Frontal cortex (tissue), 4 donors: ENCODE measurements around the gene ECI1. TPM values are rescaled to one million over a fixed set of nuclear protein-coding genes. Genes with fewer than 3 reads are reported as not detected.

Source experiments
- DNase-seq, 2 donors: peaks; one replicate each; pipeline ENCODE4 v3.0.0; 2012; ENCODE audit warnings: low spot score in 2 of 2
- FAIRE-seq: peaks from 2 replicates; lab custom pipeline; 2012; peaks lifted over from hg19 to GRCh38; lab: Jason Lieb, UNC
- total RNA-seq: library from RNA; depleted of rRNA; stranded (reverse); fragments of >200 nt; gene quantifications from one replicate; pipeline ENCODE4 v1.2.3, GENCODE V29; 2014
- donor health status: control.
- donor health status: control.
- donor health status: control.

ECI1 gene
- total RNA-seq, 1 donor from 2014 or later, result 10.2 TPM

GRCh38 chr16:2235695-2236336 is 15.6 kb downstream of the ECI1 start:
- DNase-seq, result no peak

DNA sequence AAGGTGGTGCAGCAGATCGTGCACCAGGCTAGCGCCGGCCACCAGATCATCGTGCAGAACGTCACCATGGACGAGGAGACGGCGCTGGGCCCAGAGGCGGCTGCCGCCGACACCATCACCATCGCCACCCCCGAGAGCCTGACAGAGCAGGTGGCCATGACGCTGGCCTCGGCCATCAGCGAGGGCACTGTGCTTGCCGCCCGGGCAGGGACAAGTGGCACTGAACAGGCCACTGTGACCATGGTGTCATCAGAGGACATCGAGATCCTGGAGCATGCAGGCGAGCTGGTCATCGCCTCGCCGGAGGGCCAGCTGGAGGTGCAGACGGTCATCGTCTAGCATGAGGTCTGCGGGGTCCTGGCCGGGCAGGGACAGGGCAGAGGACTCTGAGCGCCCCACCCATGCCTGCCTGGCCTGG is 16.1 kb downstream of the ECI1 start:
- FAIRE-seq, result no peak
- DNase-seq, result no peak

More at GRCh38 chr16:2235695-2236336, 15.6 kb downstream of the ECI1 start:
- no peak for FAIRE-seq

- DNase-seq (no peak), FAIRE-seq (no peak)
Measured at GRCh38 chr16:2234813-2235170, 16.6 kb downstream of the ECI1 start.

- FAIRE-seq, result no peak
- DNase-seq, result no peak
Measured at GRCh38 chr16:2233872-2234812, 17.2 kb downstream of the ECI1 start.

DNA sequence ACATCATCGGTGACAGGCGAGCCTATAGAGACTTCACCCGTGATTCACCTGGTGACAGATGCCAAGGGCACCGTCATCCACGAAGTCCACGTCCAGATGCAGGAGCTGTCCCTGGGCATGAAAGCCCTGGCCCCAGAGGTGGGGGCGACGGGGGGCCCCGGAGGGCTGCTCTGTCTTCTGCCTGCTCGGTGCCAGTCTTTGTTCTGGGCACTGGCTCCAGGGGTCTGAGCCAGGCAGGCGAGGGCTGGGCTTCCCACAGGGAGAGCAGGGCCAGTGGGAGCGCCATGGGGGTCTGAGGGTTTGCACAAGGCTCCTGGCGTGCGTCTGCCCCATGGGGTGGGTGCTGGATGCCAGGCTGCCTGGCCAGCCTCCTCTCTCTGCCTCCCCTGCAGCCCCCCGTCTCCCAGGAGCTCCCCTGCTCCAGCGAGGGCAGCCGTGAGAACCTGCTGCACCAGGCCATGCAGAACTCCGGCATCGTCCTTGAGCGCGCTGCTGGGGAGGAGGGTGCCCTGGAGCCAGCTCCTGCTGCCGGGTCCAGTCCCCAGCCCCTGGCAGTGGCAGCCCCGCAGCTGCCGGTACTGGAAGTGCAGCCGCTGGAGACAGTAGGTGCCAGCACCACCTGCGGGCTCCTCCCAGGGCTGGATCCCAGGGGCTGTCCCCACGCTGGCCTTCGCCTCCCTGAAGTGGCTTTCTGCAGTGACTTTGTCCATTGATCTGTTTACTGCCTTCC is 18.2 kb downstream of the ECI1 start:
- FAIRE-seq (no peak), DNase-seq (no peak)

DNA sequence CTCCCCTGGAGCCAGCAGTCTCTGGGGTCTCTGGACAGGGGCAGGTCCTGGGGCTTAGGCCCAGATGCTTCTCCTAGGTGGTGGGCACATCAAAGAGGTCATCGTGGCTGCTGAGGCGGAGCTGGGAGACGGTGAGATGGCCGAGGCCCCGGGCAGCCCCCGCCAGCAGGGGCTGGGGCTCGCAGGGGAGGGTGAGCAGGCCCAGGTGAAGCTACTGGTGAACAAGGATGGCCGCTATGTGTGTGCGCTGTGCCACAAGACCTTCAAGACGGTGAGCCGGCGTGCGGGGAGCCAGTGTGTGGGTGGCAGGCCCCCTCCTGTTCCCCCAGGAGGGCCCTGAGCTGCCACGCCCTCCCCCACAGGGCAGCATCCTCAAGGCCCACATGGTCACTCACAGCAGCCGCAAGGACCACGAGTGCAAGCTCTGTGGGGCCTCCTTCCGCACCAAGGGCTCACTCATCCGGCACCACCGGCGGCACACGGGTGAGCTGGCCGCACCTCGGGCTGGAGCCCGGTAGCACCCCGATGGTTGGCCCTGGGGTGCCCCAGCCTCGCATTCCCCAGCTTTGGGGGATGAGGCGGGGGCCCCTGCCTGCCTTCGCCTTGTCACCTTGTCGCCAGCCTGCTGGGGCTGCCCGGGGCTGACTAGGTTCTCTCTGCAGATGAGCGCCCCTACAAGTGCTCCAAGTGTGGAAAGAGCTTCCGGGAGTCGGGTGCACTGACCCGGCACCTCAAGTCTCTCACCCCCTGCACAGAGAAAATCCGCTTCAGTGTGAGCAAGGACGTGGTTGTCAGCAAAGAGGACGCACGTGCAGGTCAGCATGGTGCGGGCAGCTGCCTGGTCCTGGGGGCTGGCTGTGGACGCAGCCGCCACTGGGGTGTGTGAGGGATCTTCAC is 19.0 kb downstream of the ECI1 start:
- DNase-seq (no peak), FAIRE-seq (no peak)

- no peak for DNase-seq
- FAIRE-seq, result no peak
Measured at GRCh38 chr16:2231016-2231931, 20.1 kb downstream of the ECI1 start.

DNA sequence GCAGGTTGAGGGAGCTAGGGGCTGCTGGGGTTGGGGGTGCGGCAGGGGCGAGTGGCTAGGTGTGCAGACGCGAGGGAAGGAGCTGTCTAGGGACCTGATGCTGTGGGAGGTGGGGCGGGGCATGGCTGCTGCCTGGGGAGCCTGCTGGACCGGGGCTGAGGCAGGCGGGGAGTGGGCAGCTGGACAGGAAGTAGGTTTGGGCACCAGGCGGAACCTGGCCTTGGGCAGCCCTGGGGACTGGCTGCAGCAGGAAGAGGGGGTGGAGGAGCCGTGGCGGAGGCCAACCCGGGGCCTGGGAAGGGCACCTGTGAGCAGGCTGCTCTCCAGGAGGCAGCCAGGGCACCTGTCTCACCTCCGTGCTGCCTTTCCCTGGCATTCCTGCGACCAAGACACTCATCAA is 21.0 kb downstream of the ECI1 start:
- DNase-seq (no peak), FAIRE-seq (no peak)

- FAIRE-seq, result no peak
- no peak for DNase-seq
Measured at GRCh38 chr16:2229632-2230250, 21.6 kb downstream of the ECI1 start.

DNA sequence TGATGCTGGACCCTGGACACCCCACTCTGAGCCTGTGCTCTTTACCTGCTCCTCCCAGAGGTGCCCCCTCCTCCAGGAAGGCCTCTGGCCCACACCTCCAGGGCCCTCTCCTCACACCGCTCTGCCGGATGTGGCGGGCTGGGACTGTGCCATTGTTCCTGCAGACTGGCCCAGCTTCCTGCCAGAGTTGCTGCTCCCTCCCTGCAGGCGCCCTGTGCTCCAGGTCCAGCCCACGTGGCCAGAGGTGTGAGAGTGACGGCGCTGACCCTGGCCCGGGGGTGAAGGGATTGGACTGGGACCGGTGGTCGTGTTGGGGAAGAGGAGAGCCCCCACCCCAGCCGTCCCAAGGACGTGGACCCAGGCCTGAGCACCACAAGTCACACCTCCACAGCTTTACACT is 22.3 kb downstream of the ECI1 start:
- FAIRE-seq (no peak), DNase-seq (no peak)

DNA sequence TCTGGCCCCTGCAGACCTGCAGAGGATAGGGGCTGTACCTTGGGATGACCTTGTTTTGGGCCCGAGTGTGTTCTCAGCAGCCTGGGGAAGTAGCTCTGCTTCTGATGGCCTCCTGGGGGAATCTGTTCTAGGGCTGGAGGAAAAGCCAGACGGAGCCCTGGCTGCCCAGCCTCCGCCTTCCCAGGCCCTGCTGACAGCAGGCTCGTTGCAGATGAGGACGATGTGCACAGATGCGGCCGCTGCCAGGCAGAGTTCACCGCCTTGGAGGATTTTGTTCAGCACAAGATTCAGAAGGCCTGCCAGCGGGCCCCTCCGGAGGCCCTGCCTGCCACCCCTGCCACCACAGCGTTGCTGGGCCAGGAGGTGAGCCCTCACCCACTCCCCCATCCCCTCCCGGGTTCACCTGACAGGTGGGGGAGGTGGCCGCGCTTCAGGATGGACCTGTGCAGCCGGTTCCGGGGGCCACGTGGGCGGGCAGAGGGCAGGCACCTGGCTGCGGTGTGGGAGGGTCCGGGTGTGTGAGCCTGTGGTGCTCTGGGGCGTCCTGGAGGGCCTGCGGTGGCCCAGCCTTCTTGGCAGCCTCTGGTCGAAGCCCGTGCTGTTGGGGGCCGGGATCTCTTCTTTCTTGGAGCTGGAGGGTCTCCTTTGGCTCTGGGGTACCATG is 23.1 kb downstream of the ECI1 start:
- FAIRE-seq (no peak), DNase-seq (no peak)

GRCh38 chr16:2226918-2227317 is 24.5 kb downstream of the ECI1 start:
- FAIRE-seq (no peak), DNase-seq (no peak)

GRCh38 chr16:2226245-2226793 is 25.1 kb downstream of the ECI1 start:
- no peak for FAIRE-seq
- no peak for DNase-seq

DNA sequence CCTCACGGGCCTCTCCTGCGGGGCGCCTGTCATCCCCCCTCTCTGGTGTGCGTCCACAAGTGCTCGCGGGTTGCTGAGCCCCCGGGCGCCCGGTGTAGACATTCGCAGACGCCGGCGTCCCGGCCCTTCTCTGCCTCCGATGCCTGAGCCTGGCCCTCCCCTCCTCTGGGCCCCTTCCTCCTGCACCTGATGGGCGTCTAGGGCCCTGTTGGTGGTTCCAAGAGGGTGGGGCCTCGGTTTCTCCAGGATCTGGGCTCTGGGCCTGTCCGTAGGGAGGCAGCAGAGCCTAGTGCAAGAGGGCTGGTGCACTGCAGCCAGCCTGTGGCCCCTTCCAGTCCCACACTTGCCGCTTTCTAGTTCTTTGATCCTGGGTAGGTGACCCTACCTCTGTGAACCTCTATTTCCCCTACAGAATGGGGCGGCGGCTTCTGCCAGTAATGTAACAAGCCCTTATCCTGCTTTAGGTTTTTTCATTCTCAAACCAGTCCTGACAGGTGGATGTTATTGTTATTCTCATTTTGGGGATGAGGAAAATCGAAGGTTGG is 27.4 kb downstream of the ECI1 start:
- peak in 1 of 2 donors; percentile 75 for DNase-seq
- no peak for FAIRE-seq

DNA sequence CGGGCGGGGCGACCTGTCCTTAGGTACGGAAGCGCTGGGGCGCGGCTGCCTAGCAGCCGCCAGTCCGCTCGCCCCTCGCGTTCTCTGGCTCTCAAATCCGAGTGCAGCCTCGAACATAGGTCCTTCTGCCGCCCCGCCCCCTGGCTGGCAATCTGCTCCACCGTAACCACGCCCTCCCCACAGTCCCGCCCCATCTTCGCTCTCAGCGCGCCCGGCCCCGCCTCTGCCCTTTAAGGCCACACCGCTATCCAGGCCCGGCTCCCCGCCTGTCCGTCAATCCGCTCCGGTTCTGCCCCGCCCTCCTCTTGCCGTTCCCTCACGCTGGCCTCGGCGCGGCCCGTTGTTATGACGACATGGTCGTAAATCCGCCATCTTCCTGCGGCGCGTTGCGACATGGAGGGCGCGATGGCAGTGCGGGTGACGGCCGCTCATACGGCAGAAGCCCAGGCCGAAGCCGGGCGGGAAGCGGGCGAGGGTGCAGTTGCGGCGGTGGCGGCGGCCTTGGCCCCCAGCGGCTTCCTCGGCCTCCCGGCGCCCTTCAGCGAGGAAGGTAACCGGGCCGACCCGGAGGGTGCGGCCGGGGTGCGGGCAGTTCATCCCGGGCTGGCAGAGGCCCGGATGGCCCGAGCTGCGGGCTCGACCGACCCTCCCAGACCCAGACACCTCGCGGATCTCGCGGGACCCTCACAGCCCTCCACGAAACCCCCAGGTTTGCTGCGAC is 28.0 kb downstream of the ECI1 start, which contains the start of gene E4F1:
Gene E4F1 (plus strand): TSS at position 371 of the 721 bp plus-strand sequence. CDS start 23 bp downstream, at position 394.
- FAIRE-seq (no peak), DNase-seq (peak; percentile 100)

- DNase-seq (no peak), FAIRE-seq (no peak)
Measured at GRCh38 chr16:2216330-2216729, 35.1 kb downstream of the ECI1 start.

DNA sequence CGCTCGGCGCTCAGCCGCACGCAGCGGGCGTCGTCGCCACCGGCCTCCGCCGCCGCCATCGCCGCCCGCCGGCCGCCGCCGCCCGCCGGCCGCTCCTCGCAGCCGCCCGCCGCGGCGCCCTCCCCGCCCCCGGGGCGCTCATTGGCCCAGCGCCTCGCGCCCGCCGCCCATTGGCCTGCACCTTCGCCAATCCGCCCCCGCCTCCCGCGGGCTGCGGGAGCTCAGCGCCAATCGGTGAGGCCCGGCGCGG is 36.7 kb downstream of the ECI1 start, which contains the start of gene PGP:
Gene PGP (minus strand): TSS at position 122 of the 250 bp plus-strand sequence. CDS start 63 bp downstream, at position 59.
- FAIRE-seq (no peak), DNase-seq (peak; percentile 99 to 100)
